PC-9 (cell line): ENCODE measurements around the gene TSPAN3. TPM values are rescaled to one million over a fixed set of nuclear protein-coding genes. Genes with fewer than 3 reads are reported as not detected.

Experiments used
- BruUV-seq: library from RNA; stranded (reverse); fragments of 400-500 nt; replicated peaks from 2 replicates; lab custom pipeline; 2021; lab: Mats Ljungman, UMichigan
- CTCF ChIA-PET: fragments of 300-600 bp; sonication (Branson Sonifier 250); formaldehyde crosslinking; loops from one replicate; lab custom pipeline; 2022; ENCODE audit warnings: antibody characterized with exemption; lab: Charles Lee
- POLR2A ChIA-PET: fragments of 300-600 bp; sonication (Branson Sonifier 250); formaldehyde crosslinking; loops from one replicate; lab custom pipeline; 2022; ENCODE audit warnings: antibody characterized with exemption; ENCODE audit not compliant: unreplicated experiment; lab: Charles Lee
- DNase-seq, 2 experiments: peaks; one replicate each; pipeline versions ENCODE4 v3.0.0 to v3.0.0-alpha.2; 2015 to 2022; ENCODE audit warnings: mixed read lengths in 1 of 2
- H2AFZ ChIP-seq: fragments of 200-600 bp; sonication (generic); 2 replicates; pipeline ENCODE4 v1.8.1; 2017; ENCODE audit warnings: antibody characterized with exemption
- H3F3A ChIP-seq: fragments of 200-600 bp; sonication (generic); 2 replicates; pipeline ENCODE4 v1.8.1; 2017; ENCODE audit warnings: antibody characterized with exemption, mild to moderate bottlenecking, low read depth; ENCODE audit not compliant: insufficient read depth
- H3K27ac ChIP-seq: fragments of 200-600 bp; sonication (generic); 2 replicates; pipeline ENCODE4 v1.6.1; 2016; ENCODE audit warnings: mixed run types
- H3K27me3 ChIP-seq: fragments of 200-600 bp; sonication (generic); 2 replicates; pipeline ENCODE4 v1.6.1; 2016; ENCODE audit warnings: low read depth, mixed run types; ENCODE audit not compliant: insufficient read depth
- H3K36me3 ChIP-seq: fragments of 200-600 bp; sonication (generic); 2 replicates; pipeline ENCODE4 v1.6.1; 2016; ENCODE audit warnings: low read depth, mixed run types
- H3K4me1 ChIP-seq: fragments of 200-600 bp; sonication (generic); replicated peaks from 2 replicates; pipeline ENCODE4 v1.6.1; 2016; ENCODE audit warnings: mixed run types; ENCODE audit not compliant: insufficient read depth
- H3K4me2 ChIP-seq: fragments of 200-600 bp; sonication (generic); 2 replicates; pipeline ENCODE4 v1.6.1; 2017; ENCODE audit warnings: mixed run types
- H3K4me3 ChIP-seq: fragments of 200-600 bp; sonication (generic); 2 replicates; pipeline ENCODE4 v1.6.1; 2016; ENCODE audit warnings: mixed run types
- H3K79me2 ChIP-seq: fragments of 200-600 bp; sonication (generic); 2 replicates; pipeline ENCODE4 v1.6.1; 2017; ENCODE audit warnings: low read depth, mixed run types
- H3K9me2 ChIP-seq: fragments of 200-600 bp; sonication (generic); 2 replicates; pipeline ENCODE4 v1.8.1; 2017; ENCODE audit warnings: mild to moderate bottlenecking; ENCODE audit not compliant: insufficient read depth
- H3K9me3 ChIP-seq: fragments of 200-600 bp; sonication (generic); 2 replicates; pipeline ENCODE4 v1.8.1; 2016; ENCODE audit warnings: low read depth; ENCODE audit not compliant: insufficient read depth
- H4K20me1 ChIP-seq: fragments of 200-600 bp; sonication (generic); 2 replicates; pipeline ENCODE4 v1.8.1; 2017; ENCODE audit not compliant: insufficient read depth
- EZH2 ChIP-seq: fragments of 200-600 bp; sonication (generic); IDR thresholded peaks from 2 replicates; pipeline ENCODE4 v1.8.0; 2017; ENCODE audit warnings: antibody characterized with exemption, low read depth
- intact Hi-C: fragments of 100-400 bp; cut with micrococcal nuclease; formaldehyde crosslinking; loops from one replicate; pipeline ENCODE4 v1.10.0; 2022; ENCODE audit not compliant: unreplicated experiment
- total RNA-seq: library from RNA; stranded (reverse); gene quantifications from 2 replicates; pipeline ENCODE4 v1.2.3, GENCODE V29; 2021
- TF ChIP-seq, protein P1 (sequence below): fragments of 200-600 bp; sonication (generic); conservative IDR thresholded peaks from 2 replicates; pipeline ENCODE4 v1.6.1; 2017; ENCODE audit warnings: mixed run types, antibody characterized with exemption, mild to moderate bottlenecking, moderate library complexity

The TSPAN3 gene
- total RNA-seq, 1 experiment from 2014 or later: 151 TPM

DNA sequence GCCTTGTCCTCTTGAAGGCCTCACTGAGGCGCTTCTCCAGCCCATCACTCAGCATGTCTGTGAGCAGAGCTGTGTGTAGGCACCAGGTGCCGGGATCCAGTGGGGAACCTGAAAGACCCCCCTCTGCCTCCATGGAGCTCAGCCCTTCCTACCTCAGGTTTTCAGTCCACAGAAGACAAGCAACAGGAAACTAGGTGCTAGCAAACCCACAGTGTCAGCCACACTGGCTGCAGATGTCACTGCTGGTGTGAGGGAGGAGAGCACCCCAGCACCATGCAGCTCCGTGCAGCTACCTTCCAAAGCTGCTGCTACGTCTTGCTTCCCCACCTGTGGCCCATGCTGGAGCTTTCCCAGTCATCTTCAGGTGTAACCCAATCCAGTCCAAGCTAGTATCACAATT, 58.0 kb downstream of the TSPAN3 start:
- TF ChIP-seq EZH2: no peak
- TF ChIP-seq, protein P1, sequence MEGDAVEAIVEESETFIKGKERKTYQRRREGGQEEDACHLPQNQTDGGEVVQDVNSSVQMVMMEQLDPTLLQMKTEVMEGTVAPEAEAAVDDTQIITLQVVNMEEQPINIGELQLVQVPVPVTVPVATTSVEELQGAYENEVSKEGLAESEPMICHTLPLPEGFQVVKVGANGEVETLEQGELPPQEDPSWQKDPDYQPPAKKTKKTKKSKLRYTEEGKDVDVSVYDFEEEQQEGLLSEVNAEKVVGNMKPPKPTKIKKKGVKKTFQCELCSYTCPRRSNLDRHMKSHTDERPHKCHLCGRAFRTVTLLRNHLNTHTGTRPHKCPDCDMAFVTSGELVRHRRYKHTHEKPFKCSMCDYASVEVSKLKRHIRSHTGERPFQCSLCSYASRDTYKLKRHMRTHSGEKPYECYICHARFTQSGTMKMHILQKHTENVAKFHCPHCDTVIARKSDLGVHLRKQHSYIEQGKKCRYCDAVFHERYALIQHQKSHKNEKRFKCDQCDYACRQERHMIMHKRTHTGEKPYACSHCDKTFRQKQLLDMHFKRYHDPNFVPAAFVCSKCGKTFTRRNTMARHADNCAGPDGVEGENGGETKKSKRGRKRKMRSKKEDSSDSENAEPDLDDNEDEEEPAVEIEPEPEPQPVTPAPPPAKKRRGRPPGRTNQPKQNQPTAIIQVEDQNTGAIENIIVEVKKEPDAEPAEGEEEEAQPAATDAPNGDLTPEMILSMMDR: no peak
- H3K79me2 ChIP-seq: no peaks in the 10 kb centered on the region
- H3K9me2 ChIP-seq: no peaks in the 10 kb centered on the region
- no peak for DNase-seq
- no TSS peak for BruUV-seq
- no peak overlapping the region for H3K4me2 ChIP-seq
- no peaks in the 10 kb centered on the region for H3K27me3 ChIP-seq
- no peaks in the 10 kb centered on the region for H4K20me1 ChIP-seq
- H3K9me3 ChIP-seq: no peaks in the 10 kb centered on the region
- H3K4me1 ChIP-seq: peaks cover 10% of the 10 kb centered on the region; the same call in 1 of the 2 replicates
- intact Hi-C loops: no loop called here
- ChIA-PET POLR2A (no interaction called here), CTCF (interaction anchor here (0.6 to 0.7 kb wide), 2 partner anchors 18 to 80 kb away, joined by 3 to 7 read pairs; partner anchors contain the start of gene PSTPIP1)
- H3K27ac ChIP-seq: no peak overlapping the region
- no peak overlapping the region for H2AFZ ChIP-seq
- H3K4me3 ChIP-seq: no peak overlapping the region
- no peaks in the 10 kb centered on the region for H3F3A ChIP-seq
- no peaks in the 10 kb centered on the region for H3K36me3 ChIP-seq

DNA sequence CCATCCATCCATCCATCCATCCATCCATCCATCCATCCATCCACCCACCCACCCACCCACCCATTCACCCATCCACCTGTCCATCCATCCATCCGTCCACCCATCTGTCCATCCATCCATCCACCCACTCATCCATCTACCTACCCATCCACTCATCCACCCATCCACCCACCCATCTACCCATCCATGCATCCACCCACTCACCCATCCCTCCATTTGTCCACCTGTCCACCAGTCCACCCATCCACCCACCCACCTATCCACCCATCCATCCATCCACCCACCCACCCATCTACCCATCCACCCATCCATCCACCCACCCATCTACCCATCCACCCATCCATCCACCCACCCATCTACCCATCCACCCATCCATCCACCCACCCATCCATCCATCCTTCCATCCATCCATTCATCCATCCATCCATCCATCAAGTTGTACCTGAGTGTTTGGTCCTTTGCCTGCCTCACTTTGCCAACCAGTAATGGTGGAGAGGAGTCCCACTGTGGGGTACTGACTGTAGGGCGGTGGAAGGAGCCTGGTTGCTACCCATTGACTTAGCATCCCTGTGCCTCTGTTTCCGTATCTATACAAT, 58.7 kb downstream of the TSPAN3 start:
- no peak for DNase-seq
- TF ChIP-seq, protein P1: no peak
- no peak for TF ChIP-seq EZH2
- Histone ChIP-seq H3K27ac (no peak overlapping the region), H3K79me2 (no peaks in the 10 kb centered on the region), H2AFZ (no peak overlapping the region), H3K27me3 (no peaks in the 10 kb centered on the region), H3K4me3 (no peak overlapping the region), H3K9me2 (no peaks in the 10 kb centered on the region), H3F3A (no peaks in the 10 kb centered on the region), H4K20me1 (no peaks in the 10 kb centered on the region), H3K4me1 (peaks cover 10% of the 10 kb centered on the region; the same call in 1 of the 2 replicates), H3K4me2 (no peak overlapping the region), H3K9me3 (no peaks in the 10 kb centered on the region), H3K36me3 (no peaks in the 10 kb centered on the region)
- BruUV-seq: no TSS peak
- POLR2A ChIA-PET: no interaction called here
- intact Hi-C loops: no loop called here
- CTCF ChIA-PET: interaction anchor here (0.6 to 0.7 kb wide), 3 partner anchors 17 to 1504 kb away, joined by 3 to 7 read pairs (median 6); partner anchors contain the start of gene PSTPIP1

DNA sequence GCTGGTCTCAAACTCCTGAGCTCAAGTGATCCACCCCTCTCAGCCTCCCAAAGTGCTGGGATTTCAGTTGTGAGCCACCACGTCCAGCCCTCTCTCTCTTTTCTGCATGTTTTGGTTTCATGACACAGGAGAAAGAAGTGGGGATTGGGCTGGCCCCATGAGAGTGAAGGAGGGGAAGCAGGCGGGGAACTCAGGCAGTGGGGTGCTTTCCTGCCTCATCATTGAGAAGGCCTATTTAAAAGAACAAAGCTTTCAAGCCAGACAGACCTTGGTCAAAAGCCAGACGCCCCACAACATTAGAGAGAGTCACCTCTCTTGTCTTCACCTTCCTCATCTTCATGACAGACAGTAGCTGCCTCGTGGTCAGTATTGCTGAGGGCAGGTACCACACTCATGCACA, 60.1 kb downstream of the TSPAN3 start:
- H3K4me3 ChIP-seq: no peak overlapping the region
- peaks cover 10% of the 10 kb centered on the region; the same call in 1 of the 2 replicates for H3K4me1 ChIP-seq
- intact Hi-C loops: no loop called here
- TF ChIP-seq, protein P1: no peak
- no peak for TF ChIP-seq EZH2
- no peaks in the 10 kb centered on the region for H3F3A ChIP-seq
- H3K9me2 ChIP-seq: no peaks in the 10 kb centered on the region
- no peaks in the 10 kb centered on the region for H3K9me3 ChIP-seq
- H3K36me3 ChIP-seq: no peaks in the 10 kb centered on the region
- no peak for DNase-seq
- no peak overlapping the region for H3K4me2 ChIP-seq
- ChIA-PET CTCF (no interaction called here), POLR2A (no interaction called here)
- BruUV-seq: no TSS peak
- no peaks in the 10 kb centered on the region for H3K27me3 ChIP-seq
- no peaks in the 10 kb centered on the region for H3K79me2 ChIP-seq
- no peaks in the 10 kb centered on the region for H4K20me1 ChIP-seq
- H2AFZ ChIP-seq: no peak overlapping the region
- no peak overlapping the region for H3K27ac ChIP-seq
